Gastroesophageal sphincter (tissue), 3 donors: ENCODE data around the gene RNLS.

Source experiments
- EP300 ChIP-seq: sonication (generic); formaldehyde crosslinking; IDR thresholded peaks from one replicate; pipeline ENCODE4 v1.6.1; 2017; ENCODE audit warnings: antibody characterized with exemption, mild to moderate bottlenecking
- POLR2A ChIP-seq, 2 donors: fragments of 450-650 bp; IDR thresholded peaks; one replicate each; pipeline ENCODE4 v1.6.1; 2017; ENCODE audit warnings: antibody characterized with exemption in 2 of 2, mild to moderate bottlenecking in 2 of 2, moderate library complexity in 1 of 2
- POLR2AphosphoS5 ChIP-seq: sonication (generic); formaldehyde crosslinking; IDR thresholded peaks from one replicate; pipeline ENCODE4 v1.6.1; 2017; ENCODE audit warnings: antibody characterized with exemption
- TF ChIP-seq, protein P1 (sequence below), 4 experiments: fragments of 200-600 bp in 2 of 4; fragments of 450-650 bp in 2 of 4; sonication (generic) in 1 of 4; IDR thresholded peaks; one replicate each; pipeline ENCODE4 v1.5.1; 2017 to 2019; ENCODE audit warnings: antibody characterized with exemption in 4 of 4, mild to moderate bottlenecking in 2 of 4, moderate library complexity in 2 of 4

DNA sequence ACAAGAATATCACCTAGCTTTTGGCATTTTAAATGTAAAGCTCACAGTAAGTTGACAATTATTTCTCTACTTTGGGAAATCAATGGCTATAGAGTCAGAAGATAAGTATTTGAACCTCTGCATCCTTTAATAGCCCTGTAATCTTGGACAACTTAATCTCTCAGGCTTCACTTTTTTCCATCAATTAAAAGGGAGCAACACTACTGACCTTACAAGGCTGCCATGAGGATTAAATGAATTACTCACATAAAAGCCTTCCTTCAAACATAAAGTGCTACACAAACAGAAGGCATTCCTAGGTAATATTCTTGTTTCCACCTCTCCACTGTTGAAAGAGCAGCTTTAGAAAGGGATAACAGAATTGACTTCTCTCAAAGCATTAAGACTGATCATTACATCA, 266.0 kb downstream of the RNLS start:
- no peak for TF ChIP-seq POLR2AphosphoS5
- TF ChIP-seq EP300: no peak
- TF ChIP-seq, protein P1, sequence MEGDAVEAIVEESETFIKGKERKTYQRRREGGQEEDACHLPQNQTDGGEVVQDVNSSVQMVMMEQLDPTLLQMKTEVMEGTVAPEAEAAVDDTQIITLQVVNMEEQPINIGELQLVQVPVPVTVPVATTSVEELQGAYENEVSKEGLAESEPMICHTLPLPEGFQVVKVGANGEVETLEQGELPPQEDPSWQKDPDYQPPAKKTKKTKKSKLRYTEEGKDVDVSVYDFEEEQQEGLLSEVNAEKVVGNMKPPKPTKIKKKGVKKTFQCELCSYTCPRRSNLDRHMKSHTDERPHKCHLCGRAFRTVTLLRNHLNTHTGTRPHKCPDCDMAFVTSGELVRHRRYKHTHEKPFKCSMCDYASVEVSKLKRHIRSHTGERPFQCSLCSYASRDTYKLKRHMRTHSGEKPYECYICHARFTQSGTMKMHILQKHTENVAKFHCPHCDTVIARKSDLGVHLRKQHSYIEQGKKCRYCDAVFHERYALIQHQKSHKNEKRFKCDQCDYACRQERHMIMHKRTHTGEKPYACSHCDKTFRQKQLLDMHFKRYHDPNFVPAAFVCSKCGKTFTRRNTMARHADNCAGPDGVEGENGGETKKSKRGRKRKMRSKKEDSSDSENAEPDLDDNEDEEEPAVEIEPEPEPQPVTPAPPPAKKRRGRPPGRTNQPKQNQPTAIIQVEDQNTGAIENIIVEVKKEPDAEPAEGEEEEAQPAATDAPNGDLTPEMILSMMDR (IDR thresholded peaks at IDR 0.05): no peak
- TF ChIP-seq POLR2A (IDR thresholded peaks at IDR 0.05): no peak
